ENCODE measurements around the gene TBRG4.

TBRG4 gene

GRCh38 chr7:45140827-45141226 is 29.3 kb upstream of the TBRG4 start:
- DNase-seq = no peak

- no peak for DNase-seq
Measured at GRCh38 chr7:45138433-45139267, 27.2 kb upstream of the TBRG4 start.

GRCh38 chr7:45136106-45137060 is 24.9 kb upstream of the TBRG4 start:
- peak; percentile 32 for DNase-seq

- DNase-seq = no peak
Measured at GRCh38 chr7:45133877-45134276, 22.4 kb upstream of the TBRG4 start.

- DNase-seq = no peak
Measured at GRCh38 chr7:45133352-45133751, 21.9 kb upstream of the TBRG4 start.

GRCh38 chr7:45132708-45133320 is 21.3 kb upstream of the TBRG4 start:
- DNase-seq = no peak

GRCh38 chr7:45131891-45132290 is 20.4 kb upstream of the TBRG4 start:
- DNase-seq = no peak

GRCh38 chr7:45130910-45131309 is 19.4 kb upstream of the TBRG4 start:
- DNase-seq = no peak

- no peak for DNase-seq
Measured at GRCh38 chr7:45129906-45130305, 18.4 kb upstream of the TBRG4 start.

GRCh38 chr7:45129181-45129800 is 17.8 kb upstream of the TBRG4 start:
- no peak for DNase-seq

- DNase-seq = no peak
Measured at GRCh38 chr7:45126920-45127319, 15.4 kb upstream of the TBRG4 start.

- DNase-seq = no peak
Measured at GRCh38 chr7:45126201-45126600, 14.7 kb upstream of the TBRG4 start.

GRCh38 chr7:45125193-45125904 is 13.9 kb upstream of the TBRG4 start:
- DNase-seq = no peak

GRCh38 chr7:45123913-45124710 is 12.6 kb upstream of the TBRG4 start:
- DNase-seq = no peak

- no peak for DNase-seq
Measured at GRCh38 chr7:45122975-45123860, 11.7 kb upstream of the TBRG4 start.

- no peak for DNase-seq
Measured at GRCh38 chr7:45119550-45119949, 8.1 kb upstream of the TBRG4 start.

GRCh38 chr7:45118889-45119331 is 7.4 kb upstream of the TBRG4 start:
- no peak for DNase-seq

GRCh38 chr7:45118292-45118691 is 6.8 kb upstream of the TBRG4 start:
- DNase-seq = no peak

- no peak for DNase-seq
Measured at GRCh38 chr7:45117582-45117981, 6.1 kb upstream of the TBRG4 start.

GRCh38 chr7:45116048-45116447 is 4.6 kb upstream of the TBRG4 start:
- DNase-seq = no peak
